CD14-positive monocyte (primary cell): ENCODE measurements around the gene ECI2. TPM values are rescaled to one million over a fixed set of nuclear protein-coding genes. Genes with fewer than 3 reads are reported as not detected.

Source experiments
- DNase-seq, 3 donors: peaks; one replicate each; pipeline ENCODE4 v3.0.0-alpha.2; 2011 to 2022
- H2AFZ ChIP-seq: 2 replicates; pipeline ENCODE4 v1.6.0; 2012; ENCODE audit warnings: mild to moderate bottlenecking, low read depth, low read length, inconsistent platforms; ENCODE audit not compliant: insufficient read depth, poor library complexity, severe bottlenecking
- H3K27ac ChIP-seq, 2 donors: 1 replicate in 1 of 2; 2 replicates in 1 of 2; pipeline ENCODE4 v1.5.1; 2012 to 2013; ENCODE audit warnings: low read length in 2 of 2, control low read depth in 1 of 2, inconsistent platforms in 1 of 2, low read depth in 1 of 2, mild to moderate bottlenecking in 1 of 2
- H3K27me3 ChIP-seq, 2 donors: one replicate each; pipeline versions ENCODE4 v1.6.0 to v1.6.1; 2011 to 2013; ENCODE audit warnings: low read length in 2 of 2; ENCODE audit not compliant: control insufficient read depth in 2 of 2, insufficient read depth in 2 of 2
- H3K36me3 ChIP-seq, 2 donors: replicated peaks in 1 of 2; 1 replicate in 1 of 2; 2 replicates in 1 of 2; pipeline versions ENCODE4 v1.5.1 to v1.6.1; 2012 to 2013; ENCODE audit warnings: low read length in 2 of 2, control low read depth in 1 of 2, inconsistent platforms in 1 of 2, mild to moderate bottlenecking in 1 of 2; ENCODE audit not compliant: insufficient read depth in 2 of 2, control insufficient read depth in 1 of 2
- H3K4me1 ChIP-seq, 2 donors: 1 replicate in 1 of 2; 2 replicates in 1 of 2; pipeline versions ENCODE4 v1.5.1 to v1.6.1; 2012 to 2013; ENCODE audit warnings: low read length in 2 of 2, control low read depth in 1 of 2, inconsistent platforms in 1 of 2, mild to moderate bottlenecking in 1 of 2, moderate library complexity in 1 of 2; ENCODE audit not compliant: insufficient read depth in 2 of 2, control insufficient read depth in 1 of 2
- H3K4me2 ChIP-seq: replicated peaks from 2 replicates; pipeline ENCODE3; 2012; ENCODE audit warnings: low read length, moderate library complexity, mild to moderate bottlenecking; ENCODE audit not compliant: poor library complexity, severe bottlenecking; ENCODE audit errors: extremely low read depth
- H3K4me3 ChIP-seq, 3 experiments: fragments of 200-600 bp in 1 of 3; sonication (generic) in 1 of 3; replicated peaks in 1 of 3; 1 replicate in 2 of 3; 2 replicates in 1 of 3; pipeline ENCODE4 v1.5.1; 2011 to 2013; ENCODE audit warnings: low read length in 3 of 3, mild to moderate bottlenecking in 3 of 3, control low read depth in 2 of 3, low read depth in 2 of 3, inconsistent platforms in 1 of 3, moderate library complexity in 1 of 3
- H3K79me2 ChIP-seq: 2 replicates; pipeline ENCODE4 v1.6.0; 2012; ENCODE audit warnings: mild to moderate bottlenecking, control low read depth, inconsistent platforms, low read length, moderate library complexity; ENCODE audit not compliant: insufficient read depth
- H3K9ac ChIP-seq: 2 replicates; pipeline ENCODE4 v1.6.0; 2017; ENCODE audit warnings: low read length, mild to moderate bottlenecking; ENCODE audit not compliant: insufficient read depth, poor library complexity, severe bottlenecking
- H3K9me3 ChIP-seq, 2 donors: replicated peaks in 1 of 2; 1 replicate in 1 of 2; 2 replicates in 1 of 2; pipeline versions ENCODE4 v1.5.1 to v1.6.1; 2012 to 2013; ENCODE audit warnings: low read length in 2 of 2, control low read depth in 1 of 2; ENCODE audit not compliant: control insufficient read depth in 1 of 2, insufficient read depth in 1 of 2
- H4K20me1 ChIP-seq: 2 replicates; pipeline ENCODE4 v1.6.0; 2012; ENCODE audit warnings: mild to moderate bottlenecking, low read length, control low read depth, moderate library complexity; ENCODE audit not compliant: insufficient read depth
- H3K27ac Mint-ChIP-seq, 7 donors: one replicate each; pipeline ENCODE4 v1.8.0; 2020; ENCODE audit warnings: mild to moderate bottlenecking in 7 of 7, mixed read lengths in 7 of 7, moderate library complexity in 6 of 7, inconsistent platforms in 2 of 7
- H3K27me3 Mint-ChIP-seq, 3 donors: one replicate each; pipeline ENCODE4 v1.8.0; 2021 to 2022; ENCODE audit warnings: low read depth in 3 of 3, mild to moderate bottlenecking in 3 of 3, mixed read lengths in 3 of 3, moderate library complexity in 3 of 3, inconsistent platforms in 1 of 3
- H3K36me3 Mint-ChIP-seq, 2 donors: one replicate each; pipeline ENCODE4 v1.8.0; 2020; ENCODE audit warnings: mixed read lengths in 2 of 2, inconsistent platforms in 1 of 2, mild to moderate bottlenecking in 1 of 2
- H3K4me1 Mint-ChIP-seq: one replicate; pipeline ENCODE4 v1.8.0; 2020; ENCODE audit warnings: mild to moderate bottlenecking, mixed read lengths
- H3K4me3 Mint-ChIP-seq, 2 donors: one replicate each; pipeline ENCODE4 v1.8.0; 2020; ENCODE audit warnings: mild to moderate bottlenecking in 2 of 2, mixed read lengths in 2 of 2, moderate library complexity in 1 of 2
- H3K9me3 Mint-ChIP-seq, 7 donors: one replicate each; pipeline ENCODE4 v1.8.0; 2020 to 2022; ENCODE audit warnings: mixed read lengths in 7 of 7, mild to moderate bottlenecking in 6 of 7, moderate library complexity in 6 of 7, inconsistent platforms in 2 of 7
- CTCF ChIP-seq: fragments of 200-600 bp; IDR thresholded peaks from one replicate; pipeline ENCODE4 v1.8.0; 2022; ENCODE audit warnings: antibody characterized with exemption, mild to moderate bottlenecking
- WGBS: methylation state at CpG from one replicate; pipeline ENCODE4 v1.1.5; 2013; ENCODE audit warnings: missing lambda C conversion rate; ENCODE audit not compliant: insufficient coverage; 5-methylcytosine and 5-hydroxymethylcytosine counted together
- intact Hi-C, 2 donors: fragments of 100-400 bp; cut with micrococcal nuclease; formaldehyde crosslinking; loops; one replicate each; pipeline versions ENCODE4 v1.15.0 to v1.15.1; 2023
- polyA plus RNA-seq, 3 donors: library from polyadenylated mRNA; depleted of rRNA in 1 of 3; unstranded in 2 of 3; stranded (reverse) in 1 of 3; fragments of 300-500 nt in 2 of 3; fragments of >200 nt in 1 of 3; fragmentation: Illumina TruSeq in 2 of 3; gene quantifications; 1 replicate in 2 of 3; 2 replicates in 1 of 3; pipeline ENCODE4 v1.2.3, GENCODE V29; 2012 to 2021

The ECI2 gene
- polyA plus RNA-seq, 3 donors = 9.2 to 45.9 (median 44.5) TPM

DNA sequence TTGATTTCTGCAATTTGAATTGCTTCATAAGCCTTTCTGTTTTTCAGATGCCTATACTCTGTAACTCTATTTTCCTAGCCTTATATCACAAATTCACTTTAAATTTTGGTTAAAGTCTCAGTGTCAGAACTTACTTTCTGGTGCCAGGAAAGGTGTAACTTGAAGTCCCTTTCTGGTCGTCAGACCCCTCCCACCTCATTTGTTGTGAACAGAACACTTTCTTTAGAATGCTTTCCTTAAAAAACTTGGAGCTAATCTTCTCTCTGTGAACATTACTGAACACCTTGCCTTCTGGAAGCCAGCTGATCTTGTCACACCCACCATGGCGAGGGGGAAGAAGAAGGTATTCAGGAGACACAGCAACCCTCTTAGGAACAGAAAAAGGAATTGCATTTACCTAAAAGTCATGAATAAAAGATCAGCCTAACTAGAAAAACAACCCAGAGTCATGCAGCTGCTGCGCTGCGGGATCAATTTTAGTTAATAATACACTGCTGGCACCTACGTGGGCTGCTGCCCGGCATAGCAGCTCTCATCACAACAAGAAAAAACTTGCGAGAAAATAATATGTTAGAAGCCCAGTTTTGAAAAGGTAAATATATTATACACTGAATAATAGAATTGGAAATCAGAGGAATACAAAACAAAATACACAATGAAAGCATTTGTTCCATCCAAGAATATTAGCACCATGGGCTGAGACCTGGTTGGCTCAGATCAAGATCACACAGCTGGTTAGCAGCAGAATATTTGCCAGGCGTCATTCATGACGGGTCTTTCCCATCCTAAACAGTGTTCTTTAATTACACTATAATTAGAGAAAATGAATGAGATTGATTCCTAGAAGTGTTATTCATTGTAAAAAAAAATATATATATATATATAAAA, 50.7 kb downstream of the ECI2 start:
- H3K27me3 ChIP-seq = no peaks in the 10 kb centered on the region
- no peak overlapping the region for H3K4me3 ChIP-seq
- no peak for TF ChIP-seq CTCF
- no peak for DNase-seq
- H3K9ac ChIP-seq = no peak overlapping the region
- H4K20me1 ChIP-seq = no peaks in the 10 kb centered on the region
- no peaks in the 10 kb centered on the region for H3K79me2 ChIP-seq
- H2AFZ ChIP-seq = no peak overlapping the region
- Mint-ChIP-seq H3K27ac (no peak overlapping the region), H3K4me1 (no peaks in the 10 kb centered on the region), H3K27me3 (peaks cover 0 to 7% (median 0%) of the 10 kb centered on the region in 3 donors), H3K9me3 (peaks cover 0 to 7% (median 0%) of the 10 kb centered on the region in 7 donors), H3K4me3 (no peak overlapping the region), H3K36me3 (no peaks in the 10 kb centered on the region)
- H3K4me1 ChIP-seq = no peaks in the 10 kb centered on the region
- H3K9me3 ChIP-seq = no peaks in the 10 kb centered on the region
- H3K36me3 ChIP-seq = no peaks in the 10 kb centered on the region
- no peak overlapping the region for H3K4me2 ChIP-seq
- WGBS = 100% methylated on average over 1 of the region's 9 CpGs
- H3K27ac ChIP-seq = no peak overlapping the region
- intact Hi-C loops = no loop called here

GRCh38 chr6:4078691-4079471, 56.5 kb downstream of the ECI2 start, which contains the start of gene FAM217A:
TSS of gene FAM217A (minus strand) at chr6:4079137. CDS start at chr6:4077414, 1,723 bp downstream.
- Mint-ChIP-seq H3K9me3 (peaks cover 0 to 4% (median 3%) of the 10 kb centered on the region in 7 donors), H3K4me1 (no peaks in the 10 kb centered on the region), H3K27me3 (peaks cover 7 to 24% (median 12%) of the 10 kb centered on the region in 3 donors), H3K36me3 (no peaks in the 10 kb centered on the region), H3K4me3 (peak within 1 kb of the TSS in 1 of 2 donors; percentile 75), H3K27ac (peak within 1 kb of the TSS in 2 of 7 donors; percentile 11 to 13)
- intact Hi-C loops = no loop called here
- Histone ChIP-seq H3K27ac (no peak within 1 kb of the TSS), H2AFZ (no peak within 1 kb of the TSS), H3K79me2 (no peaks in the 10 kb centered on the region), H3K27me3 (peaks cover 3 to 10% of the 10 kb centered on the region in 2 donors), H3K4me1 (no peaks in the 10 kb centered on the region), H3K9ac (no peak within 1 kb of the TSS), H3K36me3 (no peaks in the 10 kb centered on the region), H3K4me3 (no peak within 1 kb of the TSS), H3K4me2 (no peak within 1 kb of the TSS), H3K9me3 (no peaks in the 10 kb centered on the region), H4K20me1 (no peaks in the 10 kb centered on the region)
- no peak for TF ChIP-seq CTCF
- DNase-seq = no peak
- WGBS = 58% methylated on average over 82 of the region's 91 CpGs
